HL-60 (cell line): ENCODE data around the gene NBPF8.
"Not testable (repeated sequence)": the region's sequence is repeated elsewhere in the genome, so short reads cannot be mapped to it uniquely, and the experiment has no call there.

Source experiments
- DNase-seq, 2 experiments: peaks; one replicate each; pipeline ENCODE4 v3.0.0-alpha.2; 2010 to 2020; ENCODE audit warnings: low read depth in 1 of 2, low spot score in 1 of 2
- H3K27ac ChIP-seq: fragments of 250-450 bp; sonication (Bioruptor Pico); replicated peaks from 2 replicates; pipeline ENCODE4 v1.5.1; 2020; ENCODE audit warnings: mild to moderate bottlenecking, moderate library complexity
- H3K27me3 ChIP-seq: fragments of 250-450 bp; sonication (Bioruptor Pico); 2 replicates; pipeline ENCODE4 v1.5.1; 2021; ENCODE audit warnings: mild to moderate bottlenecking, moderate library complexity; ENCODE audit not compliant: insufficient read depth, poor library complexity, severe bottlenecking
- H3K4me3 ChIP-seq: replicated peaks from 2 replicates; pipeline ENCODE4 v1.5.1; 2011; ENCODE audit warnings: mild to moderate bottlenecking, control low read depth, low read length; ENCODE audit not compliant: insufficient read depth
- POLR2AphosphoS5 ChIP-seq: IDR thresholded peaks from 2 replicates; pipeline ENCODE4 v1.6.1; 2012; ENCODE audit warnings: low read depth
- SPI1 ChIP-seq: IDR thresholded peaks from 2 replicates; pipeline ENCODE4 v1.6.1; 2012; ENCODE audit warnings: low read depth, mild to moderate bottlenecking, borderline replicate concordance
- long read RNA-seq: library from polyadenylated mRNA; unstranded; transcript quantifications from one replicate; pipeline ENCODE4 v2.0.0, GENCODE V29; 2020

The NBPF8 gene
- long read RNA-seq, partial matches to known transcripts = 14 of 26 reads
- long read RNA-seq, other reads (novel, unspliced or antisense) = 12 of 26 reads

GRCh38 chr1:120414911-120415480, at the start of gene NBPF8:
Gene NBPF8 (plus strand): TSS chr1:120415035. CDS start chr1:120436523, 21,488 bp downstream.
- Histone ChIP-seq H3K4me3 (peak within 1 kb of the TSS; percentile 60), H3K27ac (peak within 1 kb of the TSS; percentile 52; the same call in 1 of the 2 replicates)
- peak; percentile 17 to 74 for DNase-seq
- 0 out of 2 replicates have a peak, but pooled peaks have one; percentile 17 for TF ChIP-seq POLR2AphosphoS5
- H3K27me3 ChIP-seq = not testable (repeated sequence)

- DNase-seq, H3K27me3 ChIP-seq, H3K27ac ChIP-seq, H3K4me3 ChIP-seq: not testable (repeated sequence)
These were observed 47.1 kb upstream of the NBPF8 start for GRCh38 chr1:120367709-120368108.

- H3K27ac ChIP-seq, DNase-seq, H3K4me3 ChIP-seq, H3K27me3 ChIP-seq: not testable (repeated sequence)
These were observed 28.2 kb upstream of the NBPF8 start for GRCh38 chr1:120386651-120387050.

GRCh38 chr1:120388597-120389126, 26.2 kb upstream of the NBPF8 start:
- DNase-seq = peak; percentile 28 to 50
- not testable (repeated sequence) for H3K27me3 ChIP-seq, H3K27ac ChIP-seq, H3K4me3 ChIP-seq

- DNase-seq, H3K27ac ChIP-seq, H3K27me3 ChIP-seq, H3K4me3 ChIP-seq: not testable (repeated sequence)
These were observed 23.5 kb upstream of the NBPF8 start for GRCh38 chr1:120391365-120391764.

- H3K4me3 ChIP-seq, DNase-seq, H3K27ac ChIP-seq, H3K27me3 ChIP-seq: not testable (repeated sequence)
These were observed 21.3 kb upstream of the NBPF8 start for GRCh38 chr1:120393316-120394232.

GRCh38 chr1:120405348-120405747, 9.5 kb upstream of the NBPF8 start:
- not testable (repeated sequence) for H3K4me3 ChIP-seq, H3K27ac ChIP-seq, DNase-seq

GRCh38 chr1:120414451-120414850, 384 bp upstream of the NBPF8 start:
- not testable (repeated sequence) for H3K27me3 ChIP-seq, H3K27ac ChIP-seq
- DNase-seq = peak in 1 of 2 experiments; percentile 4
- peak overlapping the region; percentile 60 for H3K4me3 ChIP-seq

More at GRCh38 chr1:120405348-120405747, 9.5 kb upstream of the NBPF8 start:
- H3K27me3 ChIP-seq = not testable (repeated sequence)

GRCh38 chr1:120415492-120415961, 692 bp downstream of the NBPF8 start:
- DNase-seq = peak in 1 of 2 experiments; percentile 32
- H3K27me3 ChIP-seq, H3K27ac ChIP-seq: not testable (repeated sequence)
- H3K4me3 ChIP-seq = peak overlapping the region; percentile 60

GRCh38 chr1:120425063-120425462, 10.2 kb downstream of the NBPF8 start:
- not testable (repeated sequence) for H3K4me3 ChIP-seq, H3K27ac ChIP-seq, H3K27me3 ChIP-seq
- DNase-seq = peak in 1 of 2 experiments; percentile 5
- TF ChIP-seq SPI1 = 0 out of 2 replicates have a peak, but pooled peaks have one; percentile 13

- H3K27me3 ChIP-seq, H3K4me3 ChIP-seq, DNase-seq: not testable (repeated sequence)
These were observed 16.8 kb downstream of the NBPF8 start for GRCh38 chr1:120431626-120432025.

GRCh38 chr1:120433831-120434230, 19.0 kb downstream of the NBPF8 start:
- DNase-seq, H3K4me3 ChIP-seq, H3K27me3 ChIP-seq, H3K27ac ChIP-seq: not testable (repeated sequence)

More at GRCh38 chr1:120431626-120432025, 16.8 kb downstream of the NBPF8 start:
- not testable (repeated sequence) for H3K27ac ChIP-seq

- not testable (repeated sequence) for H3K4me3 ChIP-seq, H3K27ac ChIP-seq, H3K27me3 ChIP-seq, DNase-seq
These were observed 34.3 kb downstream of the NBPF8 start for GRCh38 chr1:120449124-120449523.
